PC-3 (cell line): ENCODE results near the gene ASAP3. TPM values are rescaled to one million over a fixed set of nuclear protein-coding genes. Genes with fewer than 3 reads are reported as not detected.

Experiments
- ATAC-seq: fragments of 200-7000 bp; cut with Tn5 transposase; 2 replicates; pipeline ENCODE4 v1.9.1; 2020; ENCODE audit warnings: mild to moderate bottlenecking, moderate library complexity
- BruUV-seq: library from RNA; stranded (reverse); fragments of 400-500 nt; replicated peaks from 2 replicates; lab custom pipeline; 2021; lab: Mats Ljungman, UMichigan
- CTCF ChIA-PET: fragments of 300-600 bp; sonication (Branson Sonifier 250); formaldehyde crosslinking; loops from one replicate; lab custom pipeline; 2022; ENCODE audit warnings: antibody characterized with exemption; lab: Charles Lee
- POLR2A ChIA-PET: fragments of 300-600 bp; sonication (Branson Sonifier 250); formaldehyde crosslinking; loops from one replicate; lab custom pipeline; 2022; ENCODE audit warnings: antibody characterized with exemption; ENCODE audit not compliant: unreplicated experiment; lab: Charles Lee
- DNase-seq: peaks from one replicate; pipeline ENCODE4 v3.0.0-alpha.2; 2015
- H2AFZ ChIP-seq: fragments of 300-600 bp; sonication (generic); 2 replicates; pipeline ENCODE4 v1.6.0; 2016; ENCODE audit warnings: antibody characterized with exemption, low read length
- H3F3A ChIP-seq: fragments of 300-600 bp; sonication (generic); one replicate; pipeline ENCODE4 v1.6.0; 2017; ENCODE audit warnings: antibody characterized with exemption, low read length, control low read depth, mild to moderate bottlenecking; ENCODE audit not compliant: unreplicated experiment
- H3K27ac ChIP-seq: fragments of 300-600 bp; sonication (generic); 2 replicates; pipeline ENCODE4 v1.5.1; 2016; ENCODE audit warnings: mild to moderate bottlenecking, low read length
- H3K27me3 ChIP-seq: fragments of 300-600 bp; sonication (generic); 2 replicates; pipeline ENCODE4 v1.6.1; 2016; ENCODE audit warnings: low read length, mixed read lengths
- H3K36me3 ChIP-seq: fragments of 300-600 bp; sonication (generic); 2 replicates; pipeline ENCODE4 v1.6.1; 2016; ENCODE audit warnings: low read depth, mixed run types, low read length, mixed read lengths
- H3K4me1 ChIP-seq: fragments of 300-600 bp; sonication (generic); 2 replicates; pipeline ENCODE4 v1.5.1; 2016; ENCODE audit warnings: low read length; ENCODE audit not compliant: insufficient read depth
- H3K4me2 ChIP-seq: fragments of 300-600 bp; sonication (generic); 2 replicates; pipeline ENCODE4 v1.6.0; 2016; ENCODE audit warnings: low read length
- H3K4me3 ChIP-seq: fragments of 300-600 bp; sonication (generic); 2 replicates; pipeline ENCODE4 v1.5.1; 2016; ENCODE audit warnings: mild to moderate bottlenecking, low read length, mixed read lengths
- H3K79me2 ChIP-seq: fragments of 300-600 bp; sonication (generic); 2 replicates; pipeline ENCODE4 v1.6.1; 2017; ENCODE audit warnings: low read length, mixed read lengths
- H3K9ac ChIP-seq: fragments of 300-600 bp; sonication (generic); 2 replicates; pipeline ENCODE4 v1.6.0; 2016; ENCODE audit warnings: mild to moderate bottlenecking, low read length
- H3K9me2 ChIP-seq: fragments of 300-600 bp; sonication (generic); replicated peaks from 2 replicates; pipeline ENCODE4 v1.6.1; 2016; ENCODE audit warnings: mixed run types, low read length, mixed read lengths
- H3K9me3 ChIP-seq: fragments of 300-600 bp; sonication (generic); 2 replicates; pipeline ENCODE4 v1.6.1; 2016; ENCODE audit warnings: low read length, mixed read lengths
- H4K20me1 ChIP-seq: fragments of 300-600 bp; sonication (generic); 2 replicates; pipeline ENCODE4 v1.6.1; 2016; ENCODE audit warnings: low read length, mixed read lengths
- CTCF ChIP-seq: fragments of 300-600 bp; sonication (generic); conservative IDR thresholded peaks from 2 replicates; pipeline ENCODE4 v1.5.1; 2017; ENCODE audit warnings: antibody characterized with exemption, low read depth, mild to moderate bottlenecking, low read length
- EZH2 ChIP-seq: fragments of 300-600 bp; sonication (generic); IDR thresholded peaks from one replicate; pipeline ENCODE4 v1.6.1; 2017; ENCODE audit warnings: antibody characterized with exemption, mild to moderate bottlenecking, low read length; ENCODE audit not compliant: unreplicated experiment
- EZH2phosphoT487 ChIP-seq: fragments of 300-600 bp; sonication (generic); IDR thresholded peaks from 2 replicates; pipeline ENCODE4 v1.6.1; 2018; ENCODE audit warnings: mild to moderate bottlenecking, antibody characterized with exemption, low read length, borderline replicate concordance
- intact Hi-C: fragments of 100-400 bp; cut with micrococcal nuclease; formaldehyde crosslinking; loops from 2 replicates; pipeline ENCODE4 v1.9.0; 2023
- total RNA-seq: library from RNA; depleted of rRNA; stranded (reverse); fragments of >200 nt; gene quantifications from 2 replicates; pipeline ENCODE4 v1.2.3, GENCODE V29; 2014

ASAP3 gene
- total RNA-seq, 1 experiment from 2014 or later, result 12.8 TPM

- H2AFZ ChIP-seq, result no peak overlapping the region
- no peaks in the 10 kb centered on the region for H3K9me3 ChIP-seq
- H3K4me1 ChIP-seq, result no peaks in the 10 kb centered on the region
- H3K27ac ChIP-seq, result no peak overlapping the region
- H3K4me3 ChIP-seq, result no peak overlapping the region
- intact Hi-C loops, result no loop called here
- no peak overlapping the region for H3K9ac ChIP-seq
- ChIA-PET CTCF (no interaction called here), POLR2A (no interaction called here)
- H3K27me3 ChIP-seq, result no peaks in the 10 kb centered on the region
- no TSS peak for BruUV-seq
- DNase-seq (no peak), ATAC-seq (no peak)
- no peaks in the 10 kb centered on the region for H3K9me2 ChIP-seq
- no peaks in the 10 kb centered on the region for H3K79me2 ChIP-seq
- H3F3A ChIP-seq, result no peaks in the 10 kb centered on the region
- TF ChIP-seq CTCF (no peak), EZH2phosphoT487 (no peak), EZH2 (no peak)
- H4K20me1 ChIP-seq, result no peaks in the 10 kb centered on the region
- H3K4me2 ChIP-seq, result no peak overlapping the region
- no peaks in the 10 kb centered on the region for H3K36me3 ChIP-seq
These were observed 19.0 kb upstream of the ASAP3 start for GRCh38 chr1:23502951-23503350.

- Histone ChIP-seq H3K9me3 (no peaks in the 10 kb centered on the region), H3K79me2 (no peaks in the 10 kb centered on the region), H3K4me3 (no peak overlapping the region), H3K27me3 (no peaks in the 10 kb centered on the region), H3K9me2 (no peaks in the 10 kb centered on the region), H4K20me1 (no peaks in the 10 kb centered on the region), H3F3A (no peaks in the 10 kb centered on the region), H2AFZ (no peak overlapping the region), H3K9ac (no peak overlapping the region), H3K27ac (no peak overlapping the region), H3K36me3 (no peaks in the 10 kb centered on the region), H3K4me2 (no peak overlapping the region), H3K4me1 (no peaks in the 10 kb centered on the region)
- DNase-seq (no peak), ATAC-seq (no peak)
- no TSS peak for BruUV-seq
- CTCF ChIA-PET, result interaction anchor here (1.0 kb wide), 1 partner anchor 39 kb away, joined by 4 read pairs; no protein-coding TSS in a partner anchor
- POLR2A ChIA-PET, result no interaction called here
- TF ChIP-seq EZH2 (no peak), EZH2phosphoT487 (no peak), CTCF (no peak)
- intact Hi-C loops, result no loop called here
These were observed 16.5 kb upstream of the ASAP3 start for GRCh38 chr1:23500466-23500865.

- Histone ChIP-seq H3K9ac (no peak overlapping the region), H4K20me1 (no peaks in the 10 kb centered on the region), H3K79me2 (no peaks in the 10 kb centered on the region), H3K27me3 (no peaks in the 10 kb centered on the region), H3K9me2 (no peaks in the 10 kb centered on the region), H3K36me3 (no peaks in the 10 kb centered on the region), H3K4me1 (no peaks in the 10 kb centered on the region), H2AFZ (peak overlapping the region; percentile 63; the same call in 1 of the 2 replicates), H3K4me2 (no peak overlapping the region), H3K4me3 (no peak overlapping the region), H3F3A (no peaks in the 10 kb centered on the region), H3K9me3 (no peaks in the 10 kb centered on the region), H3K27ac (no peak overlapping the region)
- intact Hi-C loops, result loop anchor here (2.0 kb wide), 1 partner anchor 139 kb away; no protein-coding TSS in a partner anchor
- CTCF ChIA-PET, result interaction anchor here (0.6 to 2.1 kb wide), 8 partner anchors 14 to 140 kb away, joined by 3 to 53 read pairs (median 10); partner anchors contain the start of genes ASAP3 and E2F2
- DNase-seq (no peak), ATAC-seq (no peak)
- no peak for TF ChIP-seq CTCF
- POLR2A ChIA-PET, result interaction anchor here (0.5 kb wide), 1 partner anchor 193 kb away, joined by 12 read pairs; the partner anchor contains the start of gene RPL11
- BruUV-seq, result no TSS peak
These were observed 13.9 kb upstream of the ASAP3 start for GRCh38 chr1:23497777-23498439.
